Panc1 (cell line): ENCODE measurements around the gene CIITA. TPM values are rescaled to one million over a fixed set of nuclear protein-coding genes. Genes with fewer than 3 reads are reported as not detected.

ENCODE experiments used
- ATAC-seq: fragments of 200-7000 bp; cut with Tn5 transposase; 2 replicates; pipeline ENCODE4 v1.9.1; 2020; ENCODE audit warnings: mild to moderate bottlenecking, moderate library complexity
- BruUV-seq: library from RNA; stranded (reverse); fragments of 400-500 nt; replicated peaks from 2 replicates; lab custom pipeline; 2021; lab: Mats Ljungman, UMichigan
- CTCF ChIA-PET: fragments of 300-600 bp; sonication (Branson Sonifier 250); formaldehyde crosslinking; loops from one replicate; lab custom pipeline; 2022; ENCODE audit warnings: antibody characterized with exemption; lab: Charles Lee
- POLR2A ChIA-PET: fragments of 300-600 bp; sonication (Branson Sonifier 250); formaldehyde crosslinking; loops from one replicate; lab custom pipeline; 2022; ENCODE audit warnings: antibody characterized with exemption; lab: Charles Lee
- DNase-seq: peaks from one replicate; pipeline ENCODE4 v3.0.0-alpha.2; 2010; ENCODE audit warnings: low read depth, low spot score
- H3K27ac ChIP-seq: 2 replicates; pipeline ENCODE4 v1.5.1; 2011; ENCODE audit warnings: mild to moderate bottlenecking, low read length, inconsistent platforms
- H3K27me3 ChIP-seq: fragments of 200-500 bp; sonication (Bioruptor generic); 2 replicates; pipeline ENCODE4 v1.6.0; 2014; ENCODE audit warnings: low read length, inconsistent platforms; ENCODE audit not compliant: control insufficient read depth, insufficient read depth
- H3K36me3 ChIP-seq: fragments of 200-500 bp; sonication (Bioruptor generic); 2 replicates; pipeline ENCODE4 v1.5.1; 2014; ENCODE audit warnings: inconsistent platforms, mild to moderate bottlenecking, low read length, moderate library complexity; ENCODE audit not compliant: control insufficient read depth, insufficient read depth
- H3K4me1 ChIP-seq: 2 replicates; pipeline ENCODE4 v1.5.1; 2011; ENCODE audit warnings: inconsistent platforms, mild to moderate bottlenecking, low read length, moderate library complexity; ENCODE audit not compliant: control insufficient read depth, insufficient read depth
- H3K4me3 ChIP-seq, 2 experiments: 2 replicates each; pipeline ENCODE4 v1.5.1; 2011 to 2012; ENCODE audit warnings: low read depth in 2 of 2, low read length in 2 of 2, mild to moderate bottlenecking in 2 of 2, inconsistent platforms in 1 of 2, moderate library complexity in 1 of 2
- H3K9me3 ChIP-seq: fragments of 200-500 bp; sonication (Bioruptor generic); 2 replicates; pipeline ENCODE4 v1.5.1; 2014; ENCODE audit warnings: low read depth, mild to moderate bottlenecking, inconsistent platforms, low read length, moderate library complexity; ENCODE audit not compliant: control insufficient read depth, insufficient read depth
- CTCF ChIP-seq: fragments of 450-650 bp; IDR thresholded peaks from 2 replicates; pipeline ENCODE4 v1.5.1; 2017; ENCODE audit warnings: mild to moderate bottlenecking
- POLR2AphosphoS5 ChIP-seq: IDR thresholded peaks from 2 replicates; pipeline ENCODE4 v1.6.1; 2012; ENCODE audit warnings: mild to moderate bottlenecking, low read depth, low read length, moderate library complexity
- SIN3A ChIP-seq: IDR thresholded peaks from 2 replicates; pipeline ENCODE4 v1.6.1; 2012; ENCODE audit warnings: low read depth, mild to moderate bottlenecking, low read length, moderate library complexity, borderline replicate concordance; ENCODE audit not compliant: insufficient read depth
- TCF7L2 ChIP-seq: IDR thresholded peaks from 2 replicates; pipeline ENCODE4 v1.6.1; 2011; ENCODE audit warnings: mild to moderate bottlenecking, low read depth, low read length, inconsistent platforms
- in situ Hi-C: cut with HindIII; loops from 2 replicates; pipeline ENCODE4 v1.10.0; 2016; ENCODE audit warnings: low sequenced_read_pairs, low pct_unique_long_range_greater_than_20kb
- intact Hi-C: fragments of 100-400 bp; cut with micrococcal nuclease; formaldehyde crosslinking; loops from one replicate; pipeline ENCODE4 v1.10.0; 2022; ENCODE audit not compliant: unreplicated experiment
- total RNA-seq: library from RNA; stranded (reverse); gene quantifications from one replicate; pipeline ENCODE4 v1.2.1, GENCODE V29; 2021; ENCODE audit not compliant: unreplicated experiment
- TF ChIP-seq, protein P1 (sequence below), 2 experiments: IDR thresholded peaks; 2 replicates each; pipeline ENCODE4 v1.6.1; 2011 to 2012; ENCODE audit warnings: low read depth in 2 of 2, control low read depth in 1 of 2, low read length in 1 of 2, mild to moderate bottlenecking in 1 of 2, moderate library complexity in 1 of 2; ENCODE audit not compliant: insufficient read depth in 1 of 2

The CIITA gene
- total RNA-seq, 1 experiment from 2014 or later, result 0.41 TPM

DNA sequence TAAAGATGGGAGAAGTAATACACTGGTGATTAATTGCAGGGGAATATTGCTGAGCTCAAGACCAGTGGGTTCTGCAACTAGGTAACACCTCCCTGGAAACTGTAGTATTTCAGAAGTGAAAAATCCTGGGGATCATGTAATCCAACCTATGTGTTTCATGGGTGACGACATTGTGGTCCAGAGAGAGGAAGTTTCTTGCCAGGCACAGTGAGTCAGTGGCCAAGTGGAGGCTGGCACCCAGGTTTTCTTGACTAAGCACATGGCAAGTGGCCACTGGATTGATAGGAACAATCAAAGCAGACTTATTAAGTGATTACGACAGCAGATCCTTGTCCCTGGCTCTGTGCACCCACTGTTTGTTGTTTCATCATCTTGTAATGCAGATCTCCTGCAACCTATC lies 14.6 kb upstream of the CIITA start:
- intact Hi-C loops (no loop called here), in situ Hi-C loops (no loop called here)
- TF ChIP-seq SIN3A, result no peak
- TF ChIP-seq TCF7L2, result no peak
- no peak for TF ChIP-seq CTCF
- TF ChIP-seq, protein P1, sequence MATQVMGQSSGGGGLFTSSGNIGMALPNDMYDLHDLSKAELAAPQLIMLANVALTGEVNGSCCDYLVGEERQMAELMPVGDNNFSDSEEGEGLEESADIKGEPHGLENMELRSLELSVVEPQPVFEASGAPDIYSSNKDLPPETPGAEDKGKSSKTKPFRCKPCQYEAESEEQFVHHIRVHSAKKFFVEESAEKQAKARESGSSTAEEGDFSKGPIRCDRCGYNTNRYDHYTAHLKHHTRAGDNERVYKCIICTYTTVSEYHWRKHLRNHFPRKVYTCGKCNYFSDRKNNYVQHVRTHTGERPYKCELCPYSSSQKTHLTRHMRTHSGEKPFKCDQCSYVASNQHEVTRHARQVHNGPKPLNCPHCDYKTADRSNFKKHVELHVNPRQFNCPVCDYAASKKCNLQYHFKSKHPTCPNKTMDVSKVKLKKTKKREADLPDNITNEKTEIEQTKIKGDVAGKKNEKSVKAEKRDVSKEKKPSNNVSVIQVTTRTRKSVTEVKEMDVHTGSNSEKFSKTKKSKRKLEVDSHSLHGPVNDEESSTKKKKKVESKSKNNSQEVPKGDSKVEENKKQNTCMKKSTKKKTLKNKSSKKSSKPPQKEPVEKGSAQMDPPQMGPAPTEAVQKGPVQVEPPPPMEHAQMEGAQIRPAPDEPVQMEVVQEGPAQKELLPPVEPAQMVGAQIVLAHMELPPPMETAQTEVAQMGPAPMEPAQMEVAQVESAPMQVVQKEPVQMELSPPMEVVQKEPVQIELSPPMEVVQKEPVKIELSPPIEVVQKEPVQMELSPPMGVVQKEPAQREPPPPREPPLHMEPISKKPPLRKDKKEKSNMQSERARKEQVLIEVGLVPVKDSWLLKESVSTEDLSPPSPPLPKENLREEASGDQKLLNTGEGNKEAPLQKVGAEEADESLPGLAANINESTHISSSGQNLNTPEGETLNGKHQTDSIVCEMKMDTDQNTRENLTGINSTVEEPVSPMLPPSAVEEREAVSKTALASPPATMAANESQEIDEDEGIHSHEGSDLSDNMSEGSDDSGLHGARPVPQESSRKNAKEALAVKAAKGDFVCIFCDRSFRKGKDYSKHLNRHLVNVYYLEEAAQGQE (IDR thresholded peaks at IDR 0.05; ENCODE audit: insufficient read depth in 1 of 2, low read depth in 2 of 2, low read length in 1 of 2), result no peak
- DNase-seq (peak; percentile 17), ATAC-seq (no peak)
- ChIA-PET POLR2A (no interaction called here), CTCF (no interaction called here)
- Histone ChIP-seq H3K4me3 (no peak overlapping the region), H3K9me3 (no peaks in the 10 kb centered on the region), H3K27me3 (peaks cover 17% of the 10 kb centered on the region), H3K36me3 (no peaks in the 10 kb centered on the region), H3K27ac (no peak overlapping the region), H3K4me1 (no peaks in the 10 kb centered on the region)
- no TSS peak for BruUV-seq

DNA sequence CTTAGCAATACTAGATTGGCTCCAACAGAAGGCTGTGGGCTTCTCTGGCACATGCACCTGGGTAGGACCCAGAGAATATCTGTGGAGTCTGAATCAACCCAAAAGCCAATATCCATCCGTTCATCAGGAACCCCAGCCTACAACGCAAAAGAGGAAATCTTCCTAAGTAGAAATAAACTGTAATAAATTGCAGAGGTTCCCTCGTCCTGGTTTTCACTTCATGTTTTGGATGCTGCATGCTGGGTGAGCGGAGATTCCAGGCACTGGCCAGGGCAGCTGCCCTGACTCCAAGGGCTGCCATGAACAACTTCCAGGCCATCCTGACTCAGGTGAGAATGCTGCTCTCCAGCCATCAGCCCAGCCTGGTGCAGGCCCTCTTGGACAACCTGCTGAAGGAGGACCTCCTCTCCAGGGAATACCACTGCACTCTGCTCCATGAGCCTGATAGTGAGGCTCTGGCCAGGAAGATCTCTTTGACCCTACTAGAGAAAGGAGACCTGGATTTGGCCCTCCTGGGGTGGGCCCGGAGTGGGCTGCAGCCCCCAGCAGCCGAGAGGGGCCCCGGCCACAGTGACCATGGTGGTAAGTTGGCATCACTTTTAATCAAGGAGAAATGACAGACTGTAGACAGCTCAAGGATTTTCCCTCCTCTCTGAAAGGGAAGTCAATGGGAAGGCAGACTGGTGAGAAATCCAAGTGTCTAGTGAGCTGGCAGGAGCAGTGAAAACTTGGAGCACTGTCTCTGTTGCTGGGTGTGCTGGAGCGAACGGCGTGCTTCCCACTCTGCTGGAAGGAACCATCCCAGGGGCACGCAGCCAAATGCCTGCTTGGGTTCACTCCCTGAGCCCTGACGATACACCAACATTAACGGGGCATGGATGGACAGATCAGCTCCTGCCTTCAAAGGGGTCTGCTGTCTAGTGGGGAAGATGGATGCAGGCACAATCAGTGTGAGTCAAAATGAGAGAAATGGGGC lies 10.7 kb upstream of the CIITA start:
- Histone ChIP-seq H3K9me3 (no peaks in the 10 kb centered on the region), H3K4me3 (no peak overlapping the region), H3K27ac (no peak overlapping the region), H3K4me1 (no peaks in the 10 kb centered on the region), H3K36me3 (no peaks in the 10 kb centered on the region), H3K27me3 (peaks cover 17% of the 10 kb centered on the region)
- intact Hi-C loops (no loop called here), in situ Hi-C loops (no loop called here)
- ChIA-PET CTCF (interaction anchor here (0.7 kb wide), 1 partner anchor 100 kb away, joined by 3 read pairs; no protein-coding TSS in a partner anchor), POLR2A (no interaction called here)
- ATAC-seq, result no peak
- no TSS peak for BruUV-seq
- no peak for TF ChIP-seq TCF7L2
- DNase-seq, result no peak

GRCh38 chr16:10867199-10867598 lies 9.8 kb upstream of the CIITA start:
- POLR2A ChIA-PET, result interaction anchor here (0.6 kb wide), 1 partner anchor 40 kb away, joined by 3 read pairs; no protein-coding TSS in a partner anchor
- no peak for ATAC-seq
- Histone ChIP-seq H3K4me3 (no peak overlapping the region), H3K4me1 (no peaks in the 10 kb centered on the region), H3K27me3 (peaks cover 17% of the 10 kb centered on the region), H3K36me3 (no peaks in the 10 kb centered on the region), H3K27ac (no peak overlapping the region), H3K9me3 (no peaks in the 10 kb centered on the region)
- BruUV-seq, result no TSS peak
- CTCF ChIA-PET, result no interaction called here
- intact Hi-C loops (no loop called here), in situ Hi-C loops (no loop called here)
- TF ChIP-seq CTCF (no peak), POLR2AphosphoS5 (no peak), SIN3A (no peak), TCF7L2 (no peak)
- TF ChIP-seq, protein P1 (IDR thresholded peaks at IDR 0.05; ENCODE audit: insufficient read depth in 1 of 2, low read depth in 2 of 2, low read length in 1 of 2), result no peak
- no peak for DNase-seq
